Neural cell (in vitro differentiated cells): Measurements from ENCODE around the gene SBK3. TPM values are rescaled to one million over a fixed set of nuclear protein-coding genes. Genes with fewer than 3 reads are reported as not detected.

Experiments used
- H2AFZ ChIP-seq: fragments of 200-600, 300-800 bp; sonication (generic), shearing (Covaris generic); 2 replicates; pipeline ENCODE4 v1.6.0; 2014; ENCODE audit warnings: low read depth, mild to moderate bottlenecking, antibody characterized with exemption, low read length, moderate library complexity
- H3F3A ChIP-seq: fragments of 200-600 bp; shearing (Covaris generic); 2 replicates; pipeline ENCODE4 v1.6.1; 2016; ENCODE audit warnings: mild to moderate bottlenecking, moderate library complexity, mixed read lengths, antibody characterized with exemption, low read length; ENCODE audit not compliant: insufficient read depth, poor library complexity, severe bottlenecking
- H3K27ac ChIP-seq: fragments of 200-600, 300-800 bp; sonication (generic), shearing (Covaris generic); 2 replicates; pipeline ENCODE4 v1.5.1; 2014; ENCODE audit warnings: mild to moderate bottlenecking, low read length, moderate library complexity
- H3K27me3 ChIP-seq: fragments of 300-800, 200-600 bp; sonication (generic), shearing (Covaris generic); 2 replicates; pipeline ENCODE4 v1.6.0; 2014; ENCODE audit warnings: mild to moderate bottlenecking, low read depth, low read length, moderate library complexity; ENCODE audit not compliant: insufficient read depth
- H3K36me3 ChIP-seq: fragments of 300-800, 200-600 bp; sonication (generic), shearing (Covaris generic); 2 replicates; pipeline ENCODE4 v1.5.1; 2014; ENCODE audit warnings: mild to moderate bottlenecking, antibody characterized with exemption, low read length, moderate library complexity; ENCODE audit not compliant: insufficient read depth
- H3K4me2 ChIP-seq: fragments of 300-800, 200-600 bp; sonication (generic), shearing (Covaris generic); 2 replicates; pipeline ENCODE4 v1.6.0; 2014; ENCODE audit warnings: mild to moderate bottlenecking, low read length
- H3K4me3 ChIP-seq: fragments of 300-800, 200-600 bp; sonication (generic), shearing (Covaris generic); 2 replicates; pipeline ENCODE4 v1.5.1; 2014; ENCODE audit warnings: mild to moderate bottlenecking, low read length, moderate library complexity
- H3K79me2 ChIP-seq: fragments of 200-600 bp; shearing (Covaris generic); replicated peaks from 2 replicates; pipeline ENCODE4 v1.6.0; 2014; ENCODE audit warnings: mild to moderate bottlenecking, low read length, moderate library complexity; ENCODE audit not compliant: insufficient read depth
- H3K9ac ChIP-seq: fragments of 300-800, 200-600 bp; sonication (generic), shearing (Covaris generic); 2 replicates; pipeline ENCODE4 v1.6.1; 2016; ENCODE audit warnings: mild to moderate bottlenecking, low read length, mixed read lengths
- H3K9me2 ChIP-seq: fragments of 200-600 bp; shearing (Covaris generic); 2 replicates; pipeline ENCODE4 v1.6.1; 2016; ENCODE audit warnings: mild to moderate bottlenecking, low read length, mixed read lengths; ENCODE audit not compliant: insufficient read depth
- H3K9me3 ChIP-seq: fragments of 200-600, 300-800 bp; sonication (generic), shearing (Covaris generic); 2 replicates; pipeline ENCODE4 v1.6.1; 2016; ENCODE audit warnings: mild to moderate bottlenecking, mixed run types, low read length, moderate library complexity, mixed read lengths
- H4K20me1 ChIP-seq: fragments of 200-600 bp; shearing (Covaris generic); 2 replicates; pipeline ENCODE4 v1.6.1; 2016; ENCODE audit warnings: mild to moderate bottlenecking, mixed run types; ENCODE audit not compliant: insufficient read depth
- CTCF ChIP-seq: fragments of 450-650 bp; IDR thresholded peaks from 2 replicates; pipeline ENCODE4 v1.5.1; 2014; ENCODE audit warnings: antibody characterized with exemption, mild to moderate bottlenecking, moderate library complexity; ENCODE audit not compliant: poor library complexity, severe bottlenecking
- EP300 ChIP-seq: fragments of 450-650 bp; conservative IDR thresholded peaks from 2 replicates; pipeline ENCODE4 v1.6.1; 2014; ENCODE audit warnings: antibody characterized with exemption, mild to moderate bottlenecking, moderate library complexity; ENCODE audit not compliant: poor library complexity, severe bottlenecking
- EZH2 ChIP-seq: fragments of 200-600, 300-800 bp; shearing (Covaris generic), sonication (generic); IDR thresholded peaks from 2 replicates; pipeline ENCODE4 v1.6.1; 2014; ENCODE audit warnings: antibody characterized with exemption, low read length, borderline replicate concordance, mild to moderate bottlenecking; ENCODE audit not compliant: insufficient read depth, poor library complexity, severe bottlenecking
- MXI1 ChIP-seq: fragments of 450-650 bp; conservative IDR thresholded peaks from 2 replicates; pipeline ENCODE4 v1.6.1; 2014; ENCODE audit warnings: antibody characterized with exemption, mild to moderate bottlenecking; ENCODE audit not compliant: poor library complexity, severe bottlenecking
- POLR2AphosphoS5 ChIP-seq: IDR thresholded peaks from 2 replicates; pipeline ENCODE4 v1.6.1; 2012
- RAD21 ChIP-seq: fragments of 450-650 bp; conservative IDR thresholded peaks from 2 replicates; pipeline ENCODE4 v1.6.1; 2014; ENCODE audit warnings: antibody characterized with exemption, mild to moderate bottlenecking, moderate library complexity
- REST ChIP-seq: IDR thresholded peaks from 2 replicates; pipeline ENCODE4 v1.6.1; 2012; ENCODE audit warnings: borderline replicate concordance
- SMC3 ChIP-seq: fragments of 450-650 bp; conservative IDR thresholded peaks from 2 replicates; pipeline ENCODE4 v1.6.1; 2014; ENCODE audit warnings: antibody characterized with exemption, mild to moderate bottlenecking, moderate library complexity; ENCODE audit not compliant: poor library complexity
- TAF1 ChIP-seq: IDR thresholded peaks from 2 replicates; pipeline ENCODE4 v1.6.1; 2012; ENCODE audit warnings: low read depth
- polyA plus RNA-seq: library from polyadenylated mRNA; depleted of rRNA; stranded (reverse); fragments of >200 nt; gene quantifications from 2 replicates; pipeline ENCODE4 v1.2.3, GENCODE V29; 2014

The SBK3 gene
- polyA plus RNA-seq, 1 donor from 2014 or later = not detected

GRCh38 chr19:55554302-55554701, 9.0 kb upstream of the SBK3 start:
- no peak overlapping the region for H3K4me2 ChIP-seq
- H3K36me3 ChIP-seq = no peaks in the 10 kb centered on the region
- TF ChIP-seq EZH2 (no peak), MXI1 (no peak)

GRCh38 chr19:55553217-55554182, 8.2 kb upstream of the SBK3 start:
- H3K4me3 ChIP-seq = no peak overlapping the region
- TF ChIP-seq TAF1 (no peak), EZH2 (no peak)
- no peaks in the 10 kb centered on the region for H3K36me3 ChIP-seq
- H3K27me3 ChIP-seq = no peaks in the 10 kb centered on the region
- no peak overlapping the region for H2AFZ ChIP-seq
- no peaks in the 10 kb centered on the region for H4K20me1 ChIP-seq
- H3K27ac ChIP-seq = no peak overlapping the region
- H3K4me2 ChIP-seq = no peak overlapping the region
- no peak overlapping the region for H3K9ac ChIP-seq
- H3F3A ChIP-seq = no peaks in the 10 kb centered on the region
- no peaks in the 10 kb centered on the region for H3K9me2 ChIP-seq
- no peaks in the 10 kb centered on the region for H3K79me2 ChIP-seq
- no peaks in the 10 kb centered on the region for H3K9me3 ChIP-seq

More at GRCh38 chr19:55554302-55554701, 9.0 kb upstream of the SBK3 start:
- Histone ChIP-seq H2AFZ (no peak overlapping the region), H3K4me3 (no peak overlapping the region), H3K79me2 (no peaks in the 10 kb centered on the region), H3K27ac (no peak overlapping the region), H3F3A (no peaks in the 10 kb centered on the region), H3K9me2 (no peaks in the 10 kb centered on the region), H3K9ac (no peak overlapping the region), H3K9me3 (no peaks in the 10 kb centered on the region), H4K20me1 (no peaks in the 10 kb centered on the region), H3K27me3 (no peaks in the 10 kb centered on the region)

GRCh38 chr19:55552620-55553019, 7.3 kb upstream of the SBK3 start:
- no peak overlapping the region for H3K9ac ChIP-seq
- no peaks in the 10 kb centered on the region for H3K79me2 ChIP-seq
- H4K20me1 ChIP-seq = no peaks in the 10 kb centered on the region
- H3K9me2 ChIP-seq = no peaks in the 10 kb centered on the region
- no peak overlapping the region for H3K4me2 ChIP-seq
- H3K36me3 ChIP-seq = no peaks in the 10 kb centered on the region
- no peak overlapping the region for H3K27ac ChIP-seq
- H3K27me3 ChIP-seq = no peaks in the 10 kb centered on the region
- no peaks in the 10 kb centered on the region for H3K9me3 ChIP-seq
- H3F3A ChIP-seq = no peaks in the 10 kb centered on the region
- no peak overlapping the region for H3K4me3 ChIP-seq
- TF ChIP-seq MXI1 = no peak
- no peak for TF ChIP-seq REST
- no peak for TF ChIP-seq EZH2
- no peak for TF ChIP-seq TAF1
- TF ChIP-seq POLR2AphosphoS5 = no peak
- TF ChIP-seq RAD21 = no peak
- no peak for TF ChIP-seq CTCF
- no peak for TF ChIP-seq SMC3
- TF ChIP-seq EP300 = no peak
- H2AFZ ChIP-seq = no peak overlapping the region
